Upper lobe of left lung (tissue), 4 donors: Measurements from ENCODE around the gene CFAP97.

ENCODE experiments used
- CTCF ChIP-seq, 6 experiments: fragments of 450-650 bp in 4 of 6; fragments of 200-600 bp in 2 of 6; sonication (generic) in 2 of 6; IDR thresholded peaks; one replicate each; pipeline ENCODE4 v1.5.1; 2016 to 2019; ENCODE audit warnings: antibody characterized with exemption in 6 of 6
- EP300 ChIP-seq, 4 donors: sonication (generic); formaldehyde crosslinking; IDR thresholded peaks; one replicate each; pipeline ENCODE4 v1.5.1; 2017; ENCODE audit warnings: antibody characterized with exemption in 4 of 4, control low read depth in 2 of 4
- POLR2A ChIP-seq, 4 donors: fragments of 450-650 bp; IDR thresholded peaks; one replicate each; pipeline ENCODE4 v1.5.1; 2016 to 2017; ENCODE audit warnings: antibody characterized with exemption in 4 of 4, mild to moderate bottlenecking in 2 of 4
- POLR2AphosphoS5 ChIP-seq, 2 donors: sonication (generic); formaldehyde crosslinking; IDR thresholded peaks; one replicate each; pipeline ENCODE4 v1.5.1; 2017; ENCODE audit warnings: antibody characterized with exemption in 2 of 2

DNA sequence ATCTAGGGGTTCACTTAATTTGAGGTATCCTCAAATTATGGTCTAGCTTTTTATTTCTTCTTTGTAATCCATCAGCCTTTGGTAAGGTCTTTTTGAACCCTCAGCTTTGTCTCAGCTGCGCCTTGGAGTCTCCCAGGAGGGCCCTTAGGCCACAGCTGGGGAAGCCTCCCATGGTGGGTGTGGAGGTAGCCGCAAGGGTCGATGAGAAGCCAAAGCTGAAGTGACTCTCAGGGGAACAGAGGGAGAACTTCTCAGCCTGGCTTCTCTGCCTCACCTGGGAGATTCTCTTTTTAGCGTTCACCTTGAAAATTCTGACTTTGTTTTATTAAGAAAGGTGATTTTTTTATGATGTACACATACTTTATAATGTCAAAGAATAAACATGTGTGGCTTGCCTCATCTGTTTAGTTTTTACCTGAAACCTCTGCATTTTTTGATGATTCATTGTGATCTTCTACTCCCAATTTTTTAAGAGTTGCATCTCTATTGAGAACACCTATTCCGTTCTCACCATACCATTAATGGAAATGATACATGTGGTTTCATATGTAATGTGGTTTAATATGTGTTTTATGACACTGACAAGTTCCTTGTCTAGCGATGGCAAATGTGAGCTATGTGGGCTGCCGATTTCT is 86.4 kb downstream of the CFAP97 start:
- no peak for TF ChIP-seq CTCF (IDR thresholded peaks at IDR 0.05)
- no peak for TF ChIP-seq POLR2AphosphoS5 (IDR thresholded peaks at IDR 0.05)
- no peak for TF ChIP-seq POLR2A (IDR thresholded peaks at IDR 0.05)
- no peak for TF ChIP-seq EP300 (IDR thresholded peaks at IDR 0.05)
